HepG2 (cell line): ENCODE data around the gene OSGEPL1. TPM values are rescaled to one million over a fixed set of nuclear protein-coding genes. Genes with fewer than 3 reads are reported as not detected.

Experiments
- ARHGAP35 ChIP-seq: sonication (generic); formaldehyde crosslinking; IDR thresholded peaks from 2 replicates; pipeline ENCODE4 v1.9.0; 2022; ENCODE audit warnings: mild to moderate bottlenecking, inconsistent platforms, moderate library complexity, missing genetic modification reagents, borderline replicate concordance
- ARNT2 ChIP-seq: sonication (generic); formaldehyde crosslinking; IDR thresholded peaks from 2 replicates; pipeline ENCODE4 v1.8.0; 2022; ENCODE audit warnings: mild to moderate bottlenecking, low read depth, missing genetic modification reagents, moderate library complexity
- KAT8 ChIP-seq: IDR thresholded peaks from 2 replicates; pipeline ENCODE4 v1.6.1; 2016; ENCODE audit warnings: missing genetic modification reagents, missing compliant biosample characterization
- MAF1 ChIP-seq: sonication (generic); formaldehyde crosslinking; IDR thresholded peaks from 2 replicates; pipeline ENCODE4 v1.5.0; 2020; ENCODE audit warnings: missing genetic modification reagents, borderline replicate concordance
- NCOA2 ChIP-seq: sonication (generic); formaldehyde crosslinking; IDR thresholded peaks from 2 replicates; pipeline ENCODE4 v1.8.0; 2022; ENCODE audit warnings: inconsistent platforms
- NFKB2 ChIP-seq: sonication (generic); formaldehyde crosslinking; IDR thresholded peaks from 2 replicates; pipeline ENCODE4 v1.4.0; 2020; ENCODE audit warnings: missing genetic modification reagents, borderline replicate concordance
- PAX8 ChIP-seq: sonication (generic); formaldehyde crosslinking; IDR thresholded peaks from 2 replicates; pipeline ENCODE4 v1.8.0; 2022; ENCODE audit warnings: mild to moderate bottlenecking, missing genetic modification reagents, borderline replicate concordance
- SCMH1 ChIP-seq: sonication (generic); formaldehyde crosslinking; IDR thresholded peaks from 2 replicates; pipeline ENCODE4 v1.9.0; 2021; ENCODE audit warnings: missing genetic modification reagents, mild to moderate bottlenecking, borderline replicate concordance
- SP1 ChIP-seq, 2 experiments: fragments of 450-650 bp in 1 of 2; sonication (generic) in 1 of 2; formaldehyde crosslinking in 1 of 2; IDR thresholded peaks; 2 replicates each; pipeline versions ENCODE4 v1.4.0 to v1.6.1; 2016 to 2020; ENCODE audit warnings: missing genetic modification reagents in 1 of 2
- TCF7 ChIP-seq: sonication (generic); IDR thresholded peaks from 2 replicates; pipeline ENCODE4 v1.6.1; 2016; ENCODE audit warnings: antibody characterized with exemption, low read depth
- USF2 ChIP-seq, 2 experiments: sonication (generic) in 1 of 2; formaldehyde crosslinking in 1 of 2; IDR thresholded peaks; 2 replicates each; pipeline versions ENCODE4 v1.5.1 to v1.6.1; 2011 to 2020; ENCODE audit warnings: borderline replicate concordance in 1 of 2, low read depth in 1 of 2, low read length in 1 of 2, mild to moderate bottlenecking in 1 of 2, missing genetic modification reagents in 1 of 2, moderate library complexity in 1 of 2
- ZFP41 ChIP-seq: sonication (generic); formaldehyde crosslinking; IDR thresholded peaks from 2 replicates; pipeline ENCODE4 v1.4.0; 2020; ENCODE audit warnings: mild to moderate bottlenecking, missing genetic modification reagents, borderline replicate concordance
- ZMAT3 ChIP-seq: sonication (generic); formaldehyde crosslinking; conservative IDR thresholded peaks from 2 replicates; pipeline ENCODE4 v1.7.0; 2021; ENCODE audit warnings: missing genetic modification reagents
- ZNF180 ChIP-seq: sonication (generic); formaldehyde crosslinking; IDR thresholded peaks from 2 replicates; pipeline ENCODE4 v1.4.0; 2020; ENCODE audit warnings: low read depth, missing genetic modification reagents, borderline replicate concordance
- ZNF20 ChIP-seq: sonication (generic); formaldehyde crosslinking; IDR thresholded peaks from 2 replicates; pipeline ENCODE4 v1.4.0; 2020; ENCODE audit warnings: mild to moderate bottlenecking, moderate library complexity, missing genetic modification reagents
- ZNF235 ChIP-seq: sonication (generic); formaldehyde crosslinking; IDR thresholded peaks from 2 replicates; pipeline ENCODE4 v1.8.1; 2023; ENCODE audit warnings: mild to moderate bottlenecking, missing genetic modification reagents, borderline replicate concordance
- ZNF546 ChIP-seq: sonication (generic); formaldehyde crosslinking; conservative IDR thresholded peaks from 2 replicates; pipeline ENCODE4 v1.8.1; 2023; ENCODE audit warnings: mild to moderate bottlenecking, missing genetic modification reagents
- ZNF816 ChIP-seq: sonication (generic); formaldehyde crosslinking; IDR thresholded peaks from 2 replicates; pipeline ENCODE4 v1.8.0; 2022; ENCODE audit warnings: missing genetic modification reagents, mild to moderate bottlenecking, borderline replicate concordance
- ZSCAN20 ChIP-seq: sonication (generic); formaldehyde crosslinking; IDR thresholded peaks from 2 replicates; pipeline ENCODE4 v1.4.0; 2020; ENCODE audit warnings: missing genetic modification reagents, mild to moderate bottlenecking, borderline replicate concordance
- polyA plus RNA-seq, 8 experiments: library from polyadenylated mRNA; depleted of rRNA in 3 of 8; stranded (reverse) in 7 of 8; unstranded in 1 of 8; fragments of >200 nt; fragmentation: Illumina TruSeq in 4 of 8; extraction: Trizol in 4 of 8; gene quantifications; 2 replicates each; pipeline versions ENCODE4 v1.2.1 to v1.2.3, GENCODE V29; 2011 to 2016; ENCODE audit warnings: low read depth in 4 of 8, missing spikeins in 1 of 8, mixed read lengths in 1 of 8; ENCODE audit not compliant: insufficient read depth in 1 of 8
- total RNA-seq, 5 experiments: library from RNA; depleted of rRNA; stranded (reverse); fragments of >200 nt; fragmentation: Illumina TruSeq; extraction: Trizol; gene quantifications; 2 replicates each; pipeline ENCODE4 v1.2.3, GENCODE V29; 2016; ENCODE audit warnings: low read depth in 1 of 5
- TF ChIP-seq, protein P1 (sequence below): IDR thresholded peaks from 2 replicates; pipeline ENCODE4 v1.4.0; 2020; ENCODE audit warnings: mild to moderate bottlenecking, missing genetic modification reagents
- TF ChIP-seq, protein P2 (sequence below): sonication (generic); formaldehyde crosslinking; IDR thresholded peaks from 2 replicates; pipeline ENCODE4 v1.8.0; 2022; ENCODE audit warnings: mild to moderate bottlenecking, missing genetic modification reagents
- TF ChIP-seq, protein P3 (sequence below): IDR thresholded peaks from 2 replicates; pipeline ENCODE4 v1.6.1; 2016; ENCODE audit warnings: control low read depth

OSGEPL1 gene
- total and polyA plus RNA-seq, 2 of the 13 experiments (the other 11 are each of a cell fraction or from before 2014, with no cell fraction given): 10.2 to 10.8 TPM

GRCh38 chr2:189762229-189762550, 402 bp downstream of the OSGEPL1 start (continued):
- TF ChIP-seq, protein P1, sequence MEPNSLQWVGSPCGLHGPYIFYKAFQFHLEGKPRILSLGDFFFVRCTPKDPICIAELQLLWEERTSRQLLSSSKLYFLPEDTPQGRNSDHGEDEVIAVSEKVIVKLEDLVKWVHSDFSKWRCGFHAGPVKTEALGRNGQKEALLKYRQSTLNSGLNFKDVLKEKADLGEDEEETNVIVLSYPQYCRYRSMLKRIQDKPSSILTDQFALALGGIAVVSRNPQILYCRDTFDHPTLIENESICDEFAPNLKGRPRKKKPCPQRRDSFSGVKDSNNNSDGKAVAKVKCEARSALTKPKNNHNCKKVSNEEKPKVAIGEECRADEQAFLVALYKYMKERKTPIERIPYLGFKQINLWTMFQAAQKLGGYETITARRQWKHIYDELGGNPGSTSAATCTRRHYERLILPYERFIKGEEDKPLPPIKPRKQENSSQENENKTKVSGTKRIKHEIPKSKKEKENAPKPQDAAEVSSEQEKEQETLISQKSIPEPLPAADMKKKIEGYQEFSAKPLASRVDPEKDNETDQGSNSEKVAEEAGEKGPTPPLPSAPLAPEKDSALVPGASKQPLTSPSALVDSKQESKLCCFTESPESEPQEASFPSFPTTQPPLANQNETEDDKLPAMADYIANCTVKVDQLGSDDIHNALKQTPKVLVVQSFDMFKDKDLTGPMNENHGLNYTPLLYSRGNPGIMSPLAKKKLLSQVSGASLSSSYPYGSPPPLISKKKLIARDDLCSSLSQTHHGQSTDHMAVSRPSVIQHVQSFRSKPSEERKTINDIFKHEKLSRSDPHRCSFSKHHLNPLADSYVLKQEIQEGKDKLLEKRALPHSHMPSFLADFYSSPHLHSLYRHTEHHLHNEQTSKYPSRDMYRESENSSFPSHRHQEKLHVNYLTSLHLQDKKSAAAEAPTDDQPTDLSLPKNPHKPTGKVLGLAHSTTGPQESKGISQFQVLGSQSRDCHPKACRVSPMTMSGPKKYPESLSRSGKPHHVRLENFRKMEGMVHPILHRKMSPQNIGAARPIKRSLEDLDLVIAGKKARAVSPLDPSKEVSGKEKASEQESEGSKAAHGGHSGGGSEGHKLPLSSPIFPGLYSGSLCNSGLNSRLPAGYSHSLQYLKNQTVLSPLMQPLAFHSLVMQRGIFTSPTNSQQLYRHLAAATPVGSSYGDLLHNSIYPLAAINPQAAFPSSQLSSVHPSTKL (CRISPR knock-in tag): no peak
- TF ChIP-seq SP1 (IDR thresholded peaks at IDR 0.05): no peak
- TF ChIP-seq SP1 (CRISPR knock-in tag; IDR thresholded peaks at IDR 0.05): no peak
- TF ChIP-seq NCOA2 (CRISPR knock-in tag): no peak
- TF ChIP-seq SCMH1 (CRISPR knock-in tag): no peak
- TF ChIP-seq ZMAT3 (CRISPR knock-in tag): peak; percentile 7; the same call in 1 of the 2 replicates
- TF ChIP-seq ZNF180: no peak
- no peak for TF ChIP-seq PAX8 (CRISPR knock-in tag)
- TF ChIP-seq USF2 (IDR thresholded peaks at IDR 0.05; ENCODE audit: low read depth, low read length): peak; percentile 87; the same call in 1 of the 2 replicates
- TF ChIP-seq USF2 (CRISPR knock-in tag; IDR thresholded peaks at IDR 0.05; ENCODE audit: borderline replicate concordance): no peak
- TF ChIP-seq ZNF235 (CRISPR knock-in tag): no peak
- TF ChIP-seq ZNF546 (CRISPR knock-in tag): no peak
- no peak for TF ChIP-seq NFKB2
- 0 out of 2 replicates have a peak, but pooled peaks have one; percentile 81 for TF ChIP-seq ZFP41 (CRISPR knock-in tag)
- TF ChIP-seq TCF7: no peak
- no peak for TF ChIP-seq ARNT2
- TF ChIP-seq, protein P2, sequence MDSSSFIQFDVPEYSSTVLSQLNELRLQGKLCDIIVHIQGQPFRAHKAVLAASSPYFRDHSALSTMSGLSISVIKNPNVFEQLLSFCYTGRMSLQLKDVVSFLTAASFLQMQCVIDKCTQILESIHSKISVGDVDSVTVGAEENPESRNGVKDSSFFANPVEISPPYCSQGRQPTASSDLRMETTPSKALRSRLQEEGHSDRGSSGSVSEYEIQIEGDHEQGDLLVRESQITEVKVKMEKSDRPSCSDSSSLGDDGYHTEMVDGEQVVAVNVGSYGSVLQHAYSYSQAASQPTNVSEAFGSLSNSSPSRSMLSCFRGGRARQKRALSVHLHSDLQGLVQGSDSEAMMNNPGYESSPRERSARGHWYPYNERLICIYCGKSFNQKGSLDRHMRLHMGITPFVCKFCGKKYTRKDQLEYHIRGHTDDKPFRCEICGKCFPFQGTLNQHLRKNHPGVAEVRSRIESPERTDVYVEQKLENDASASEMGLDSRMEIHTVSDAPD: no peak
- no peak for TF ChIP-seq KAT8 (CRISPR knock-in tag)
- TF ChIP-seq ZSCAN20: no peak
- 0 out of 2 replicates have a peak, but pooled peaks have one; percentile 40 for TF ChIP-seq ARHGAP35 (CRISPR knock-in tag)
- TF ChIP-seq MAF1: no peak
- TF ChIP-seq, protein P3, sequence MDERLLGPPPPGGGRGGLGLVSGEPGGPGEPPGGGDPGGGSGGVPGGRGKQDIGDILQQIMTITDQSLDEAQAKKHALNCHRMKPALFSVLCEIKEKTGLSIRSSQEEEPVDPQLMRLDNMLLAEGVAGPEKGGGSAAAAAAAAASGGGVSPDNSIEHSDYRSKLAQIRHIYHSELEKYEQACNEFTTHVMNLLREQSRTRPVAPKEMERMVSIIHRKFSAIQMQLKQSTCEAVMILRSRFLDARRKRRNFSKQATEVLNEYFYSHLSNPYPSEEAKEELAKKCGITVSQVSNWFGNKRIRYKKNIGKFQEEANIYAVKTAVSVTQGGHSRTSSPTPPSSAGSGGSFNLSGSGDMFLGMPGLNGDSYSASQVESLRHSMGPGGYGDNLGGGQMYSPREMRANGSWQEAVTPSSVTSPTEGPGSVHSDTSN (CRISPR knock-in tag): peak; percentile 47; the same call in 1 of the 2 replicates
- TF ChIP-seq ZNF20 (CRISPR knock-in tag): no peak; the same call in 1 of the 2 replicates
- TF ChIP-seq ZNF816: 0 out of 2 replicates have a peak, but pooled peaks have one; percentile 49
